ENCODE data around the gene PCED1B. TPM values are rescaled to one million over a fixed set of nuclear protein-coding genes. Genes with fewer than 3 reads are reported as not detected.

Gene PCED1B
- total and polyA plus RNA-seq, 2 donors (not counting 1 experiment from before 2014, with no cell fraction given) = 0.33 to 0.83 TPM

DNA sequence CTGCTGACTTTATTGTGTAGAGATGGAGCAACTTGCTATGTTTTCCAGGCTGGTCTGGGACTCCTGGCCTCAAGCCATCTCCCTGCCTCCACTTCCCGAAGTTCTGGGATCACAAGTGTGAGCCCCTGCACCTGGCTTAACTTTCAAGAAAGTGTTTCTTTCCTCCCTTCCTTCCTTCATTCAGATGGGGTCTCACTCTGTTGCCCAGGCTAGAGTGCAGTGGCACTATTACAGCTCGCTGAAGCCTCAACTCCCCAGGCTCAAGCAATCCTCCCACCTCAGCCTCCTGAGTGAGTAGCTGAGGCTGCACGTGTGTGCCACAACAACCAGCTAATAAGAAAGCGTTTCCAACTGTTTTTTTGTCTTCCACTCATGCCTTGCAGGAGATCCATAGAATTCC, 186.0 kb downstream of the PCED1B start:
- H3K9me3 ChIP-seq (ENCODE audit: control insufficient read depth, insufficient read depth, low read depth, low read length) = no peaks in the 10 kb centered on the region
- no peaks in the 10 kb centered on the region for H3K27me3 ChIP-seq (ENCODE audit: control insufficient read depth, insufficient read depth, low read length)
- no peaks in the 10 kb centered on the region for H4K20me1 ChIP-seq (ENCODE audit: control insufficient read depth, extremely low read depth, insufficient read depth, low read length)
- H3K4me2 ChIP-seq (ENCODE audit: extremely low read depth, insufficient read depth, low read length) = no peak overlapping the region
- no peak overlapping the region for H3K4me3 ChIP-seq (replicated peaks in 1 of 4; ENCODE audit: control extremely low read depth in 1 of 4, insufficient read depth in 1 of 4, low read depth in 3 of 4, low read length in 4 of 4)
- H2AFZ ChIP-seq (ENCODE audit: low read length) = no peak overlapping the region
- no peak for DNase-seq (ENCODE audit: low read depth in 2 of 2)
- no peaks in the 10 kb centered on the region for H3K79me2 ChIP-seq (ENCODE audit: control insufficient read depth, insufficient read depth, low read length)
- no peak overlapping the region for H3K27ac ChIP-seq (ENCODE audit: insufficient read depth, low read length)
- H3K4me1 ChIP-seq (ENCODE audit: control insufficient read depth, extremely low read depth, insufficient read depth, low read length) = no peaks in the 10 kb centered on the region
- no peaks in the 10 kb centered on the region for H3K36me3 ChIP-seq (ENCODE audit: control insufficient read depth, insufficient read depth, low read length)
- TF ChIP-seq EZH2 (IDR thresholded peaks at IDR 0.05; ENCODE audit: low read length, missing control alignments) = no peak
- TF ChIP-seq, protein P1, sequence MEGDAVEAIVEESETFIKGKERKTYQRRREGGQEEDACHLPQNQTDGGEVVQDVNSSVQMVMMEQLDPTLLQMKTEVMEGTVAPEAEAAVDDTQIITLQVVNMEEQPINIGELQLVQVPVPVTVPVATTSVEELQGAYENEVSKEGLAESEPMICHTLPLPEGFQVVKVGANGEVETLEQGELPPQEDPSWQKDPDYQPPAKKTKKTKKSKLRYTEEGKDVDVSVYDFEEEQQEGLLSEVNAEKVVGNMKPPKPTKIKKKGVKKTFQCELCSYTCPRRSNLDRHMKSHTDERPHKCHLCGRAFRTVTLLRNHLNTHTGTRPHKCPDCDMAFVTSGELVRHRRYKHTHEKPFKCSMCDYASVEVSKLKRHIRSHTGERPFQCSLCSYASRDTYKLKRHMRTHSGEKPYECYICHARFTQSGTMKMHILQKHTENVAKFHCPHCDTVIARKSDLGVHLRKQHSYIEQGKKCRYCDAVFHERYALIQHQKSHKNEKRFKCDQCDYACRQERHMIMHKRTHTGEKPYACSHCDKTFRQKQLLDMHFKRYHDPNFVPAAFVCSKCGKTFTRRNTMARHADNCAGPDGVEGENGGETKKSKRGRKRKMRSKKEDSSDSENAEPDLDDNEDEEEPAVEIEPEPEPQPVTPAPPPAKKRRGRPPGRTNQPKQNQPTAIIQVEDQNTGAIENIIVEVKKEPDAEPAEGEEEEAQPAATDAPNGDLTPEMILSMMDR (conservative IDR thresholded peaks at IDR 0.05 in 1 of 2, IDR thresholded peaks at IDR 0.05 in 1 of 2; ENCODE audit: low read depth in 1 of 2, low read length in 2 of 2) = no peak
- H3K9ac ChIP-seq (ENCODE audit: insufficient read depth, low read length) = no peak overlapping the region

DNA sequence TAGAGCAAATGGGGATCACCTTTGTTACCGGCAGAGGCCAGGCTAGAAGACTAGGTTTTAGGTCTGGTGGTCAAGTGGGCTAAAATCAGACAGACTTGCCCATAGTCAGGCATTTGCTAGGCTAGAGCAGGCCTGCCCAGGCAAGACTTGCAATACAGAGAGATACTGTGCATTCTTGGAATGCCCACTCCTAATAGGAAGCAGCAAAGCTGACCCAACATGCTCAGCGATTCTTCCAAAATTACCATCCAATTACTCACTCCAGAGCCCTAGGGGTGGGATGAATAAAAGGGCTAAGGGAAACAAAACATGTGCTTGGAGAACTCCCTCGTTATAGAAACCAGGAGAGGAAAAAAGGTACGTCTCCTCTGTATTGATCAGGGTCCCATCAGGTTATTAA, 188.2 kb downstream of the PCED1B start:
- H3K27me3 ChIP-seq (ENCODE audit: control insufficient read depth, insufficient read depth, low read length) = no peaks in the 10 kb centered on the region
- H4K20me1 ChIP-seq (ENCODE audit: control insufficient read depth, extremely low read depth, insufficient read depth, low read length) = no peaks in the 10 kb centered on the region

DNA sequence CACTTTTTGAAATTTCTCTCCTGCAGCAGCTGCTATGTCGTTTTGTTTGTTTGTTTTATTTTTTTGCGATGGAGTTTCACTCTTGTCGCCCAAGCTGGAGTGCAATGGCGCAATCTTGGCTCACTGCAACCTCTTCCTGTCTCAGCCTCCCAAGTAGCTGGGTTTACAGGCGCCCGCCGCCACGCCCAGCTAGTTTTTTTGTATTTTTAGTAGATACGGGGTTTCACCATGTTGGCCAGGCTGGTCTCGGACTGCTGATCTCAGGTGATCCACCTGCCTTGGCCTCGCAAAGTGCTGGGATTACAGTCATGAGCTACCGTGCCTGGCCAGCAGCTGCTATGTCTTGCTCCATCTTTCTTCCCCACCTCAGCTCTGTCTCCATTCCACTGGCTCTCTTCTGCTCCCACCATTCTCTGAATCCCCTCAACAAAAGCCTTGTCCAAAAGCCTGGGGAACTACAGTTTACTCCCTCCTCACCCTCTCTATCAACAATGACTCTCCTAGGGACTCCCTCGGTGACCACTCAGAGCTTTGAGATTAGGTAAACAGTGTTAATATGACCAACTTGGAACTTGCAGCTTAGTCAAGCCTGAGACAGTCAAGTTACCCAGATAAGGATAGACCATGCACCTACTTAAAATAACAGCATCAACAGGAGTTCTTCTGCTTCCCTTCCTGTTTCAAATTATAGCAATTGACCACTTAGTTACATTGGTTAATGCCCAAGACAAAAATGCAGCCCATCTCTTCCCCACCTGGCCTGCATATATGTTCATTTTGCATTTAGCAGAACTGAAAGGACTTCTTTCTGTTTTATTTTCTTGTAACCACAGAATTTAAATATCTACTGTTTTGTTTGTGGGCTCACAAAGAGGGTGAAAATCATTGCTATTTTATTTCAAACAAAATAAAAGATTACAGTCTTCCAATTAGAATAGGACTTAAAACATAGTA, 189.4 kb downstream of the PCED1B start:
- Histone ChIP-seq H3K4me3 (replicated peaks in 1 of 4; ENCODE audit: control extremely low read depth in 1 of 4, insufficient read depth in 1 of 4, low read depth in 3 of 4, low read length in 4 of 4) (no peak overlapping the region), H3K27ac (ENCODE audit: insufficient read depth, low read length) (no peak overlapping the region), H2AFZ (ENCODE audit: low read length) (no peak overlapping the region), H3K27me3 (ENCODE audit: control insufficient read depth, insufficient read depth, low read length) (no peaks in the 10 kb centered on the region), H3K36me3 (ENCODE audit: control insufficient read depth, insufficient read depth, low read length) (no peaks in the 10 kb centered on the region), H3K4me1 (ENCODE audit: control insufficient read depth, extremely low read depth, insufficient read depth, low read length) (no peaks in the 10 kb centered on the region), H3K9me3 (ENCODE audit: control insufficient read depth, insufficient read depth, low read depth, low read length) (no peaks in the 10 kb centered on the region), H3K4me2 (ENCODE audit: extremely low read depth, insufficient read depth, low read length) (no peak overlapping the region), H3K9ac (ENCODE audit: insufficient read depth, low read length) (no peak overlapping the region), H4K20me1 (ENCODE audit: control insufficient read depth, extremely low read depth, insufficient read depth, low read length) (no peaks in the 10 kb centered on the region), H3K79me2 (ENCODE audit: control insufficient read depth, insufficient read depth, low read length) (no peaks in the 10 kb centered on the region)
- TF ChIP-seq, protein P1 (conservative IDR thresholded peaks at IDR 0.05 in 1 of 2, IDR thresholded peaks at IDR 0.05 in 1 of 2; ENCODE audit: low read depth in 1 of 2, low read length in 2 of 2) = no peak
- TF ChIP-seq EZH2 (IDR thresholded peaks at IDR 0.05; ENCODE audit: low read length, missing control alignments) = no peak
- DNase-seq (ENCODE audit: low read depth in 2 of 2) = no peak

More for the DNA sequence above, 188.2 kb downstream of the PCED1B start:
- no peaks in the 10 kb centered on the region for H3K79me2 ChIP-seq (ENCODE audit: control insufficient read depth, insufficient read depth, low read length)
- H3K4me1 ChIP-seq (ENCODE audit: control insufficient read depth, extremely low read depth, insufficient read depth, low read length) = no peaks in the 10 kb centered on the region
- H3K27ac ChIP-seq (ENCODE audit: insufficient read depth, low read length) = no peak overlapping the region
- H3K4me2 ChIP-seq (ENCODE audit: extremely low read depth, insufficient read depth, low read length) = no peak overlapping the region
- no peak overlapping the region for H2AFZ ChIP-seq (ENCODE audit: low read length)
- DNase-seq (ENCODE audit: low read depth in 2 of 2) = peak in 1 of 2 donors; percentile 64
- no peaks in the 10 kb centered on the region for H3K9me3 ChIP-seq (ENCODE audit: control insufficient read depth, insufficient read depth, low read depth, low read length)
- no peak overlapping the region for H3K4me3 ChIP-seq (replicated peaks in 1 of 4; ENCODE audit: control extremely low read depth in 1 of 4, insufficient read depth in 1 of 4, low read depth in 3 of 4, low read length in 4 of 4)
- TF ChIP-seq EZH2 (IDR thresholded peaks at IDR 0.05; ENCODE audit: low read length, missing control alignments) = no peak
- TF ChIP-seq, protein P1 (conservative IDR thresholded peaks at IDR 0.05 in 1 of 2, IDR thresholded peaks at IDR 0.05 in 1 of 2; ENCODE audit: low read depth in 1 of 2, low read length in 2 of 2) = no peak
- no peaks in the 10 kb centered on the region for H3K36me3 ChIP-seq (ENCODE audit: control insufficient read depth, insufficient read depth, low read length)
- no peak overlapping the region for H3K9ac ChIP-seq (ENCODE audit: insufficient read depth, low read length)

All from fibroblast of lung (primary cell).